Chondrocyte (in vitro differentiated cells): Measurements from ENCODE around the gene SPEF2. TPM values are rescaled to one million over a fixed set of nuclear protein-coding genes. Genes with fewer than 3 reads are reported as not detected.

Experiments
- DNase-seq: peaks from one replicate; pipeline ENCODE4 v3.0.0; 2021; ENCODE audit warnings: mixed read lengths, low spot score
- H3K27ac Mint-ChIP-seq: one replicate; pipeline ENCODE4 v1.8.0; 2021; ENCODE audit warnings: mild to moderate bottlenecking, moderate library complexity, mixed read lengths; ENCODE audit not compliant: unreplicated experiment
- H3K27me3 Mint-ChIP-seq: 2 replicates; pipeline ENCODE4 v1.8.0; 2021; ENCODE audit warnings: low read depth, mixed read lengths
- H3K36me3 Mint-ChIP-seq: 2 replicates; pipeline ENCODE4 v1.8.0; 2021; ENCODE audit warnings: low read depth, mixed read lengths
- H3K4me1 Mint-ChIP-seq: 2 replicates; pipeline ENCODE4 v1.8.0; 2021; ENCODE audit warnings: low read depth, mild to moderate bottlenecking, mixed read lengths
- H3K4me3 Mint-ChIP-seq: one replicate; pipeline ENCODE4 v1.8.0; 2021; ENCODE audit warnings: mild to moderate bottlenecking, moderate library complexity, mixed read lengths; ENCODE audit not compliant: unreplicated experiment
- H3K9me3 Mint-ChIP-seq: 2 replicates; pipeline ENCODE4 v1.8.0; 2021; ENCODE audit warnings: low read depth, mixed read lengths
- CTCF ChIP-seq: fragments of 200-600 bp; sonication (generic); IDR thresholded peaks from 2 replicates; pipeline ENCODE4 v1.5.0; 2021; ENCODE audit warnings: antibody characterized with exemption, mild to moderate bottlenecking, moderate library complexity
- total RNA-seq: library from RNA; stranded (reverse); gene quantifications from 3 replicates; pipeline ENCODE4 v1.2.1, GENCODE V29; 2021

SPEF2 gene
- total RNA-seq, 1 donor from 2014 or later = 3.1 TPM

DNA sequence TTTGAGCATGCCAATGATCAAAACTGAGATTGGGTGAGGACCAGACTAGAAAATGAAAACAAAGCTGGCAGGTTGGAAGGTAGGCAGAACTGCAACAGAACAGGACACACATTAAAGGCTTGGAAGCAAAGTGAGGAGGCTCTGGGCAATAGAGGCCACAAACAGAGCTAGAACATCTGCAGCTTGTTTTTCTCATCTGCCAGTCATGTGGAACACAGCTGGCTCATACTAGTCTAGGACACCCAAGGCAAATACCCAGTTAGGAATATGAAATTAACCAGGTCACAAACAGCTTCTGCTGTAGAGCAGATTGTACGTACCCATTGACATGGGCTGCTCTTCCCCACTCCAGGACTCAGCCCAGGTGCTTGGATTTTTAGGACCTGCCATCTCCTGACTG is 61.7 kb downstream of the SPEF2 start:
- Mint-ChIP-seq H3K4me3 (no peak overlapping the region), H3K27me3 (no peaks in the 10 kb centered on the region), H3K9me3 (no peaks in the 10 kb centered on the region), H3K27ac (no peak overlapping the region), H3K36me3 (no peaks in the 10 kb centered on the region), H3K4me1 (no peaks in the 10 kb centered on the region)
- no peak for DNase-seq
- TF ChIP-seq CTCF = no peak

DNA sequence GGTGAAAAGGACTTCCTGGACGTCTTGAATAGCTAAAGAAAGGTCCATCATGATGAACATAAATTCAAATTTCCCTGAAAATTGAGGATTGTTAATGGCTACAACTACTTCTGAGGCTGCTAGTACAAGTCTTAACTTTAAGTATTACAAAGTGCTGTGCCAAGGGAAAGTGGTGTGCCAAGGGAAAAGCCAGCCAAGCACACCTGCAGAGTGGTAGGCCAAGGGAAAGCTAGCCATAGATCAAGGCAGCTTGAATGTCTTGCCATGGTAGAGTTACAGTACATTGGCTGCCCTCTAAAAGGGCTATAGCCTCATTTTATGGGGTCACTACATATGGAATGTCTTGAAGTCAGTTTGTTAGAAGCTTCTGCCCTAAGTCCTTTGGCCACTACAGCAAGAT is 64.2 kb downstream of the SPEF2 start:
- H3K4me3 Mint-ChIP-seq = no peak overlapping the region
- H3K9me3 Mint-ChIP-seq = no peaks in the 10 kb centered on the region
- DNase-seq = no peak
- no peak for TF ChIP-seq CTCF
- H3K27ac Mint-ChIP-seq = no peak overlapping the region
- no peaks in the 10 kb centered on the region for H3K4me1 Mint-ChIP-seq
- no peaks in the 10 kb centered on the region for H3K36me3 Mint-ChIP-seq
- H3K27me3 Mint-ChIP-seq = no peaks in the 10 kb centered on the region

DNA sequence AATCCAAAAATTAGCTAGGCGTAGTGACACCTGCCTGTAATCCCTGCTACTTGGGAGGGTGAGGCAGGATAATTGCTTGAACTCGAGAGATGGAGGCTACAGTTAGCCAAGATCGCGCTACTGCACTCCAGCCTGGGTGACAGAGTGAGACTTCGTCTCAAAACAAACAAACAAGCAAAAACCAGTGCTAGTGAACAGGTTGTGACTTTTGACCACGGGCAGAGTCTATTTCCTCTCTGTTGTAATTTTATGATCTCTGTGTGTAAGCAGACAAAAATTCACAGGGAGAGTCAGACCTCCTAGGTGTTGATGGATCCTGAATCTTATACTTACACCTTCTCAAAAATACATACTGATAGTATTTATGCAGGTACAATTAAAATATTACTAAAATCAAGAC is 65.8 kb downstream of the SPEF2 start:
- no peaks in the 10 kb centered on the region for H3K9me3 Mint-ChIP-seq
- H3K27me3 Mint-ChIP-seq = no peaks in the 10 kb centered on the region
- TF ChIP-seq CTCF = no peak
- H3K4me1 Mint-ChIP-seq = no peaks in the 10 kb centered on the region
- no peak overlapping the region for H3K27ac Mint-ChIP-seq
- H3K4me3 Mint-ChIP-seq = no peak overlapping the region
- no peak for DNase-seq
- H3K36me3 Mint-ChIP-seq = no peaks in the 10 kb centered on the region

- DNase-seq = no peak
- Mint-ChIP-seq H3K36me3 (no peaks in the 10 kb centered on the region), H3K27ac (no peak overlapping the region), H3K4me1 (no peaks in the 10 kb centered on the region), H3K4me3 (no peak overlapping the region), H3K27me3 (no peaks in the 10 kb centered on the region), H3K9me3 (no peaks in the 10 kb centered on the region)
- no peak for TF ChIP-seq CTCF
These were observed 67.5 kb downstream of the SPEF2 start for GRCh38 chr5:35685161-35685560.

- no peaks in the 10 kb centered on the region for H3K36me3 Mint-ChIP-seq
- H3K27ac Mint-ChIP-seq = no peak overlapping the region
- H3K27me3 Mint-ChIP-seq = no peaks in the 10 kb centered on the region
- H3K4me3 Mint-ChIP-seq = no peak overlapping the region
- TF ChIP-seq CTCF = no peak
- no peaks in the 10 kb centered on the region for H3K9me3 Mint-ChIP-seq
- DNase-seq = no peak
- no peaks in the 10 kb centered on the region for H3K4me1 Mint-ChIP-seq
These were observed 70.3 kb downstream of the SPEF2 start for GRCh38 chr5:35687961-35688360.
